WTC11 (cell line): ENCODE measurements around the gene SENP7.

Source experiments
- ATF2 ChIP-seq: sonication (generic); formaldehyde crosslinking; IDR thresholded peaks from 2 replicates; pipeline ENCODE4 v1.8.1; 2022; ENCODE audit warnings: low read depth, missing genetic modification reagents, borderline replicate concordance
- ATF3 ChIP-seq: sonication (generic); formaldehyde crosslinking; conservative IDR thresholded peaks from 2 replicates; pipeline ENCODE4 v1.8.1; 2022; ENCODE audit warnings: mild to moderate bottlenecking, missing genetic modification reagents
- CBFB ChIP-seq: sonication (generic); formaldehyde crosslinking; IDR thresholded peaks from 2 replicates; pipeline ENCODE4 v1.8.1; 2022; ENCODE audit warnings: mild to moderate bottlenecking, low read depth, missing genetic modification reagents
- CTCF ChIP-seq: fragments of 200-600 bp; IDR thresholded peaks from 2 replicates; pipeline ENCODE4 v1.8.0; 2022; ENCODE audit warnings: antibody characterized with exemption
- E2F4 ChIP-seq: sonication (generic); formaldehyde crosslinking; IDR thresholded peaks from 2 replicates; pipeline ENCODE4 v1.8.1; 2022; ENCODE audit warnings: low read depth, mild to moderate bottlenecking, moderate library complexity, missing genetic modification reagents, borderline replicate concordance
- ESRRA ChIP-seq: sonication (generic); formaldehyde crosslinking; IDR thresholded peaks from 2 replicates; pipeline ENCODE4 v1.8.1; 2022; ENCODE audit warnings: mild to moderate bottlenecking, missing genetic modification reagents, borderline replicate concordance
- IRF2 ChIP-seq: sonication (generic); formaldehyde crosslinking; IDR thresholded peaks from 2 replicates; pipeline ENCODE4 v1.8.0; 2022; ENCODE audit warnings: low read depth, missing genetic modification reagents, borderline replicate concordance
- NR1H2 ChIP-seq: sonication (generic); formaldehyde crosslinking; IDR thresholded peaks from 2 replicates; pipeline ENCODE4 v1.9.0; 2021; ENCODE audit warnings: mild to moderate bottlenecking, moderate library complexity, missing genetic modification reagents
- TCF7 ChIP-seq: sonication (generic); formaldehyde crosslinking; IDR thresholded peaks from 2 replicates; pipeline ENCODE4 v1.8.0; 2022; ENCODE audit warnings: mild to moderate bottlenecking, low read depth, missing genetic modification reagents, moderate library complexity
- TEAD4 ChIP-seq: sonication (generic); formaldehyde crosslinking; IDR thresholded peaks from 2 replicates; pipeline ENCODE4 v1.8.0; 2022; ENCODE audit warnings: mild to moderate bottlenecking, missing genetic modification reagents
- USF2 ChIP-seq: sonication (generic); formaldehyde crosslinking; IDR thresholded peaks from 2 replicates; pipeline ENCODE4 v1.8.1; 2023; ENCODE audit warnings: mild to moderate bottlenecking, missing genetic modification reagents, moderate library complexity
- ZNF263 ChIP-seq: sonication (generic); formaldehyde crosslinking; IDR thresholded peaks from 2 replicates; pipeline ENCODE4 v1.8.1; 2022; ENCODE audit warnings: low read depth, mild to moderate bottlenecking, moderate library complexity, missing genetic modification reagents

GRCh38 chr3:101340591-101340990 lies 172.4 kb downstream of the SENP7 start:
- no peak for TF ChIP-seq ESRRA (CRISPR knock-in tag)
- TF ChIP-seq E2F4 (CRISPR knock-in tag) = no peak
- no peak for TF ChIP-seq ATF3 (CRISPR knock-in tag)
- no peak for TF ChIP-seq NR1H2 (CRISPR knock-in tag)
- TF ChIP-seq USF2 (CRISPR knock-in tag) = no peak
- no peak for TF ChIP-seq TCF7
- no peak for TF ChIP-seq TEAD4
- TF ChIP-seq IRF2 = no peak
- TF ChIP-seq ATF2 (CRISPR knock-in tag) = no peak
- TF ChIP-seq ZNF263 (CRISPR knock-in tag) = no peak
- TF ChIP-seq CTCF = no peak
- no peak for TF ChIP-seq CBFB (CRISPR knock-in tag)
